T follicular helper cell (primary cell): ENCODE results near the gene SLC6A6.
"Not testable (repeated sequence)": the region's sequence is repeated elsewhere in the genome, so short reads cannot be mapped to it uniquely, and the experiment has no call there.

Source experiments
- DNase-seq: peaks from one replicate; pipeline ENCODE4 v3.0.0-alpha.2; 2020; ENCODE audit warnings: low read depth

The SLC6A6 gene

DNA sequence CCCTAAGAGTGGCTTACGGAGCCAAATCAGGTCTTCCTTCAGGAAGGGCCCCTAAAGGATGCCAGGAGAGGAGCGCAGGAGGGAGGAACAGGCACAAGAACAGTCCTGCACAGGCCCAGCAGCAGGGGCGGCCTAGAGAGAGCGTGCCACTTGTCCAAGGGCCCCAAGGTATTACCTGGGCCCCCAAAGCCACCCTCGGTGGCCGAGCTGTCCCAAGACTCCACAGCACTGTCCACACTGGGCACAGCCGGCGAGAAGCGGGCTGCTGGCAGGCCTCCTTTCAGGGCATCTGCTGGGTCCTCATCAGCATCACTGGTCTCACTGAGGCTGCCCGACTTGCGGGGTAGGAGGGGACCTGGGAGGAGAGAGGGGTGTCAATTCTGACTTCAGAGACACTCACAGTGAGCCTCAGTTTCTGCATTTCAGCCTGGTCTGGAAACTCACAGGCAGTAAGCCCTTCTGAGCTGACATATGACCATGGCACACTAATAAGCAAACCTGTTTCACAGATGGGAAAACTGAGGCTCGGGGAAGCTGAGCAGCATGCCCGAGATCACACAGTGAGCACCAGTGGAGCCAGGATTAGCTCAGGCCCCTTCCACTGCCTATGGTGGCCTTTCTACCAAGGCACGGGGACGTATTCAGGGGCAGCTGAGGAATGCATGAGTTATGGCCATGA, 104.4 kb downstream of the SLC6A6 start:
- no peak for DNase-seq

DNA sequence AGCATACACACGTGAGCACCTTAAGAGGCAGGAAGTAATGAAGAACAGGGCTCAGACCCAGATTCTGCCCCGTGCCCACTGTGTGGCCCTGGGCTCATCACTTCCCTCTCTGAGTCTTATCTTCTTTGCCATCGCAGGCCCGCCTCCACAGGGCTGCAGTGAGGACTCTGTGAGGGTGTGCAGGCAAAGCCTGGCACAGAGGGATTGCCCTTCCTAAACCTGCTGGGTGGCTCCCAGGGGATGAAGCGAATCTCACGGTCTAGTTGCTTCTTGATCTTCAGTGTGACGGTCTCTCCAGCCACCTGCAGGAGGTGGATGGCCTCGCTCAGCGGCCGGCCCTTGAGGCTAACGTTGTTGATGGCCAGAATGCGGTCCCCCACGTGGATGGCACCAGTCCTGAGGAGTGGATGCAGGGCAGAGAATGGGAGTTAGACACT, 104.9 kb downstream of the SLC6A6 start:
- no peak for DNase-seq

DNA sequence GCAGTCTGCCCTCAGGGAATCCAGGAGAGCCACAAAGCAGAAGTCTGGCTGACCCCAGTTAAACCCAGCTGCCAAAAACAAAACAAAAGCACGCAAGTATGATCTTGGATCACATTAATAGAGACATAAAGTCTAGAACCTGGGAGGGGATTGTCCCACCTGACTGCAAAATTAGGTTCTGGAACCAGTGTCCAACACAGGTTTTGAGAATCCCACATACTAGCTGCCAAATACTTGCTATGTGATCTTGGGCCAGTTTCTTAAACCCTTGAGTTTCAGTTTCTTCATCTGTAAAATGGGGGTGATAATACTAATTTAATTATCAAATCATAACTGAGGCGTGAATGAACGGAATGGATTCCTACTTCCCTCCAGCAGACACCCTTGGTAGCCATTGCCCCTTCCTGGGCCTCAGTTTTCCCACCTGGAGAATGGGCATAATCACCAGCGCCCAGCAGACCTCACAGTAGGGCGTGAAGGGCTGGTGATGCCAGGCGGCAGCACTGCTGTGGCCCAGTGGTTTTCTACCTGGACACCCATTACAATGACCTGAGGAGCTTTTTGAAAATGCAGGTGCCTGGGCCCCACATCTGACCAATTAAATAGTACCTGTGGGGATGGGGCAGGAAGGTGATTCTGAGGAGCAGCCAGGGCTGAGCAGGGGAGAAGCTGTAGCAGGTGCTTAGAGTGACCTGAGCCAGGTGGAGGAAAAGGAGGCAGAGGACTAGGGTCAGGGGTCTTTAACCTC, 105.5 kb downstream of the SLC6A6 start:
- no peak for DNase-seq

DNA sequence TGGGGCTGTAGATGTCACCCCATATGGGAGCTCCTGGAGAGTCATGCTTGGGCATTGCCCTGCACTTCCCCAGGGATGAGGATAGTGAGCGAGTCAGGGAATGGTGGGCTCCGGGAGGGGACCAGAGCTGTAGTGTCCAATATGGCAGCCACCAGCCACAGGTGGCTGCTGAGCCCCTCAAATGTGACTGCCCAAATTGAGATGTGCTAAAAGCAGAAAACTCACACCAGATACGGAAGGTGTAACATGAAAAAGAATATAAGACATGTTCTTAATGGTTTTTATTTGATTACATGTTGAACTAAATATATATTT, 106.1 kb downstream of the SLC6A6 start:
- no peak for DNase-seq

DNA sequence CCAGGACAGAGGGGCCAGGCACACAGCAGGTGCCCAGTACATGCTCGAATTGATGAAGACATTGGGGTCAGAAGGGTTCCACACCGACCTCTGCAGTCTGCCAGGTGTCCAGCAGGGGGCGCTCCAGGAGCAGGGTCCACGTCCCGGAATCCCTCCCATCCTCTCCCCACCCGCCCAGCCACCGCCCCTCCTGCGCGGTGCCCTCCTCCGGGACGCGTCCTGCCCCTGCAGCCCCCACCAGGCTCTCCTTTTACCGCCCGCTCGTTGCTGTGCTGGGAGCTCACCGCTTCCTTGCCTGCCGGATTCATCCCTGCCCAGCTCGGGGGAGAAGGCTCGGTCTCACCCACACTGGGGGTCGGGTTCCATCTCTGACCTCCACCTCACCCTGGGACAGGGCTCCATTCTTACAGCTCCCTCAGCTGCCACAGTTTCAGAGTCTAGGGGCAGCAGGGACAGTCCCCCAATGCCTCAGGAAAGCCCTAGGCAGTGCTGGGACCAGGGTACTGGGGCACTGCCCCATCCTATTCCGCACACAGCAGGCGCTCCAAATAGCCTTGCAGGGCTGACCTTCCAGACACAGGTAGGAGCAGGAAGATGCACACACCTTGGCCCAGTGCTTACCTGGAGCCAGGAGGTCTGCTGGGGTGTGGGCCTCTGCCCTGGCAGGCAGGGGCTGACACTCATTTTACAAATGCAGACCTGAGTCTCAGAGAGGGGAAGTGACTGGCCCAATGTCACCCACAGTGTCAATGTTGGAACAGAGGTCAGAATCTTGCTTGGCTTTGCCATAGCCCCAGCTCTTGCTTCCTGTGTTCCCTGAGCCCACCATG, 106.8 kb downstream of the SLC6A6 start:
- DNase-seq = peak; percentile 37

DNA sequence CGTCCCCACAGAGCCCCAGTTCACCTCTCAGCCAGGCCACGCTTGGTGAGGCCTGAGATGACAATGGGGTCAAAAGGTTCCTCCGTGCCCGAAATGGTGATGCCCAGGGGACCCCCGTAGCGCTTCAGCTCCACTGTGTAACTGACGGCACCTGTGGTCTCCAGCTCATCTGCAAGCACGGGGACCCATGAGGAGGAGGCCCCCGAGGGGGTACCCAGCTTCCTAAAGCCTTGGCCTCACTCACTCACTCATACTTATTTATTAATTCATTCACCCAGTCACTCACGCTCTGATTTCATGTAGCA, 107.3 kb downstream of the SLC6A6 start:
- DNase-seq = no peak

DNA sequence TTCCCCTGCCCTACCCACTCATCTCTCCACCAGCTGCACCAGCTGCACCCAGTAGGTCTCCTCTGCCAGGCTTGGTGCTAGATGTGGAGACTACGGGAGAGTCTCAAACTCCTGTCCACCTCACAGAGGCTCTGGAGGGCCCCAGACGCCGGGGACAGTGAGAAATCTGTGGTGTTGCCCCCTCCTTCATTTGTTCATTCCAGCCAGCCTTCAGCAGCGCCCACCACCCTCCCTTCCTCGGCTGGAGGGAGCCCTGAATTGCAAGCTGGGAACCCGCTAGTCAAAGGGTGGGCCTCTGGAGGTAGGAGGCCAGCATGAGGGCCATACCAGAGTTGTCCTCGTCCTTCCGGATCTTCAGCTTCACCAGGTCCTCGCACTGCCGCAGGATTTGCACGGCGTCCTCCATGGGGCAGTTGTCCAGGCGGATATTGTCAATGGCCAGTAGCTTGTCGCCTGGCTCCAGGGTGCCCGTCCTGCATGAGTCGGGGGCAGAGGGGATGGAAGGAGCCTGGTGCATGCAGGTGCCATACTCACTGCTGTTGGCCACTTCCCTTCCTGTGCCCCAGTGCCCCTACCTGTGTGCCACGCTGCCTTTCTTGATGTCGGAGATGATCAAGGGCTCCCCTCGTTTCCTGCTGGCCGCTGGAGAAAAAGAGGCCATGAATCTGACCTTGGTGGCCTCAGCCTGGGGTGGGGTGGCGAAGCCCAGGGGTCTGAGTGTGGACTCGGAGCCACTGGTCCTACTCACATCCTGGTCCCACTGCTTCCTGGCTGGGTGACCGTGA, 108.6 kb downstream of the SLC6A6 start:
- no peak for DNase-seq

DNA sequence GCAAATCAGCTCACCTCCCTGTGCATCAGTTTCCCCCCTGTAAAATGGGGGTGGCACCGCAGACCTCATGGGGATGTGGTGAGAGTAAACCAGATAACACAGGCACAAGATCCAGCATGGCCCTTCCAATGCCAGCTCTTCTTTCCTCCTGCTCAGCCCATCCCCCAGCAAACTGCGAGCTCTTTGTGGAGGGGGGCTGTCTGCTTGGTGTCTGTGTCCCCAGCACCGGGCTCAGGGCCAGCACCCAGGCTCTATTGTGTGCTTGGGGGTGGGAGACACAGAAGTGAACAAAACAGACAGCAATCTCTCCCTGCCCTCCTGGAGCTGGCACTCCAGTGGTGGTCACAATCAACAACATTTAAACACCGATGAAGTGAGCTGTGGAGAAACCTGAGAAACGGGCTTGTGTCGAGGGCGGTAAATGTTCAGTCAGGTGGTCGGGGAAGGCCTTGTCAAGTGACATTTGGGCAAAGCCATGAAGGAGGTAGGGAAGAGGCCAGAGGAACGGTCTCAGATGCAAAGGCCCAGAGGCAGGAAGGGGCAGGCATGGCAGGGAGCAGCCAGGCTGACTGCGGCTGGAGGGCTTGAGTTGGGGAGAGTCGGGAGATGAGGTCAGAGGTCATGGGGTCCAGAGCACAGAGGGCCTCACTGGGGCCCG, 109.3 kb downstream of the SLC6A6 start:
- DNase-seq = no peak

DNA sequence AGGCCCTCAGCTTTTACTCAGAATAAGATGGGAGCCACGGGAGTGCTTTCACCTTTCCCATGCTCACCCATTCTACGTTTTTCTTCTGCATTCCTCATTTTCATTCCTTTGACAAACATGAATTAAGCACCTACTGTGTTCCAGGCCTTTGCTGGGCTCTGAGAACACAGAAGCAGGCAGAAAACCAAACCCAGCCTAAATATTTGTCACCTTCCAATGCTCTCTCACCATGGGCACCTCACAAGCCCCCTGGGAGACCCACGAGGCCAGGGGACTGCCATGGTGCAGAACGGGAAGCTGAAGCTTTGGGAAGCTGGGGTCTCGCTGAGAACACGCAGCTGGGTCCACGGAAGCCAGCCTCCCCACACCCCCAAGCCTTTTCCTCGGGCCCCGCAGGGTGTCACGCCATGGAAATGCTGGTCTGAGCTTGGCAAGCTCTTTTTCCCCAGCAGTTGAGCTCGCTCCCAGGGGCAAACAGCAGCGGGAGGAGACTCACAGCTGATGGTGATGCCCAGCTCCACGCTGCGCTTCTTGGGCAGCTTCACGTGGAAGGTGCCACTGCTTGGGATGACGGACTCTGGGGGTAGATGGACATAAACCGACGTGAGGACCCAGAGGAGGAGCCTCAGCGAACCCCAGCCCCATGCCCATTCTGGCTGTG, 110.0 kb downstream of the SLC6A6 start:
- no peak for DNase-seq

DNA sequence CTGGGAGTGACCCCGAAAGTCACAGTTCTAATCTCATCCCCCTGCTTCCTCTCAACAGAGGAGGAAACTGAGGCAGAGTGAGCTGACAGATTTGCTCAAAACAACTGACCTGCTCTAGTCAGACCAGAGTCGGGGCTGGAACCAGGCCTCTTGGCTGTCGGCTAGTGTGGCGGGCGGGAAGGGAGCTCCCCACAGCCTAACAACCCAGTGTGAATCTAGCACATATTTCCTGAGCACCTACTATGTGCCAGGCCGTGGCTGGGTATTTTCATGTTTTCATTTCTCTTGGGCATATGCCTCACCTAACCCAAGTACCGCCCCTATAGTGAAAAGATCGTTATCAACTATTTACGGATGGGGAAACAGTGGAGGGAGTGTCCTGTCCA, 110.5 kb downstream of the SLC6A6 start:
- DNase-seq = no peak

DNA sequence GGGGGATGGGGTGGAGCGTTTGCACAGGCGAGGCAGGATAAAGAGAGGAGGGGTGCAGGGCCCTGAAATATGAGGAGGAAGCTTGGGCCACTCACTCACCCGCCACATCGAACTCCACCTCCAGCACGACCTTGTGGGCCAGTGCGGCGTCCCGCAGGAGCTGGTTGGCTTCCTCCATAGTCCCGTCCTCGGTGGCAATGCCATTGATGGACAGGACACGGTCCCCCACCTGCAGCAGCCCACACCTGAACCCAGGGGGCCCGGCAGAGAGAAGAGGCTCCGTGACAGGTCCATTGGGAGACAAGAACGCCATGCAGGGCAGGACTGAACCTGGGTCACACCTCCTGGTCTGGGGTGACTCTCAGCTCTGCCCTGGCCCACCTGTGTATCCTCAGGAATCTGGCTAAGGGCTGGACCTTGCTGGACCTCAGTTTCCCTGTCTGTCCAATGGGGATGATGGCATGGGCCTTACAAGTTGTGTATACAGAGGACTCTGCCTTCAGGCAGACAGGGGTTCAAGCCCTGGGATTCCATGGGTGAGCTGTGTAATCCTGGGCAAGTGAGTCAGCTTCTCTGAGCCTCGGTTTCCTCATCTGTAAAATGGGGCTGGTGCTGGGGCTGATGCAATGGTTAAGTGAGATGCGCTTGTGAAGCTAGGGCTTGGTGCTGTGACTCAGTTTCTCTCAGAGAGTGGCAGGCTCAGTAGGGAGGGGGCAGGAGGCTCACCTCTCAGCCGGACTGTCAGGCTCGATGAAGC, 111.3 kb downstream of the SLC6A6 start:
- DNase-seq = no peak

DNA sequence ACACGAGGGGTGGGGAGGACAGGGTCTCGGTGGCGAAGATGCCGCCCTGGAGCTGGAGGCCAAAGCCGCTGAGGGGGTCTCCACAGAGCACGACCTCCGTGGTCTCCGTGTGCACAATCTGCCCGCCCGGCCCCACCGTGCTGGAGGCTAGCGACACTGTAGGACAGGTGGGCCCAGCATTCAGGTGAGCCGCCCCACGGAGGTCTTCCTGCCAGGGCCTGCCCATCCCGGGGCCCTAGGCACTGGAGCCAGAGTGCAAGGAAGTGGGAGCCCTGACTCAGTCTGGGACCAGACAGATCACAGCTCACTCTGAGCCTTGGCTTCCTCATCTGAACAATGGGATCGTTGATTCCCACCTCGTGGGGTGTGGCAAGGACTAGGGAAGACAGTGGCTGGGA, 111.9 kb downstream of the SLC6A6 start:
- DNase-seq = no peak

DNA sequence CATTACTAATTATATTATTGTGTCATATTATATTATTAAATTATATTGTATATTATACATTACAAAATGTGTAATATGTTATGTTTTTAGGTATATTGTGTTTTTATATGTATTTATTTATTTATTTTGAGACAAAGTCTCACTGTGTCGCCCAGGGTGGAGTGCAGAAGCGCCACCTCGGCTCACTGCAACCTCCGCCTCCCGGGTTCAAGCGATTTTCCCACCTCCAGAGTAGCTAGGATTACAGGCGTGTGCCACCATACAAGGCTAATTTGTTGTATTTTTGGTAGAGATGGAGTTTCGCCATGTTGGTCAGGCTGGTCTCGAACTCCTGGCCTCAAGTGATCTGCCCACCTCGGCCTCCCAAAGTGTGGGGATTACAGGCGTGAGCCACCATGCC, 113.1 kb downstream of the SLC6A6 start:
- not testable (repeated sequence) for DNase-seq

DNA sequence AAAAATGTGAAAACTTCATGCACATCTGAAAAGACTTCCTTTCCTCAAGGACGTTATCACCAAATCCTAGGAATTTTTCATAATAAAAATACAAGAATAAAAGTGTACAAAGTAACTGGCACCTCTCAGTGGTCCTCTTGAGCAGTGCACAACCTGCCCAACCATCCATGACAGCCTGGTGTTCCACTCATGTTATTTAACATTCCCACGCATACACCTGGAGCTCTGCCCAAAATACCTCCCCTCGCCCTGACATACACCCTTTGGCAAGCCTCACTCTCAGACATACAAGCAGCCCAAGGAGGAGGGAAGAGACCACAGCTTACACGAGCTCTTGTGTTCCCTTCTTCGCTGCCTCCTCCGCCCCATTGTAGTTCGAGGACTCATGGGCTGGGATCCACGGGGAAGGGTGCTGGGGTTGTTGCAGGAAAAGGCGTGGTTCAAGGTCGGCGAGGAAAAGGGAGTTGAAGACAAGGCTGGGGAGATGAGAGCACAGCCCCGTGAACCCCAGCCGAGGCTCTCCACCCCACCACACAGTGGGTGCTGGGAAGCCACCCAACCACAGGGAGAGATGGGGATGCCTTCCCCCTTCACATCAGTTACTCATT, 114.4 kb downstream of the SLC6A6 start:
- no peak for DNase-seq

DNA sequence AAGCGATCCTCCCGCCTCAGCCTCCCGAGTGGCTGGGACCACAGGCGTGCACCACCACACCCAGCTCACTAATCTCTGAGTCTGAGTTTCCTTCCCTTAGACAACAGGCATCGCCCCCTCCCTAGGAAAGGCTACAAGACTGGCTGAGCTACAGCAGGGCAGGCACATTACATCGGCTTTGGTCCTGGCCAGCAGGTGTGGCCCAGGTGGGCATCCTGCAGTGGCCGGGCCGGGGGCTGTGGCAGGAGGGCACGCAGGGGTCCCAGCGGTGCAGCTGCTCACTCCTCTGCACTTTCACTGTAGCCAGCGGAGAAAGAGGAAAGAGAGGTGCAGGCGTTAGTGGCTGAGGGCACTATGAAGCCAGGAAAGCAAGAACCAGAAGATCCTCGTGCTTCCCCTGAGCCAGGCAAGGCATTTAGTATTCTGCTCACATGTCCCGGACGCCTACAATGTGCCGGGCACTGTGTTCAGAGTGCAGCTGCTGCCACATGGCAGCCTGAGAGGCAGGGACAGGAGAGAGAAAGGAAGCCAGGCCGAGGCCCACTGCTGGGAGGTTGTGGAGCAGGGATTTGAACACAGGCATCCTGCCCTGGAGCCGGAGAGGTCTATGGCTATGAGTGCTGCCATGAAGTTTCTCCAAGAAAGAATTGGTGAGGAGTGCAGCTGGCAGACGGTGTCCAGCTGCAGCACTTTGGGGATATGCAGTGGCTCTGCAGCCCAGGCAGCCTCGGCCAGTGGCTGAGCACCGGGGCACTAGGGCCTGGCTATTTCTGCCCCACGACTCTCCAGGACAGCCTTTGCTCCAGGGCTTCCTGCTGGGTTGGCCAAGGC, 115.4 kb downstream of the SLC6A6 start:
- DNase-seq = no peak

DNA sequence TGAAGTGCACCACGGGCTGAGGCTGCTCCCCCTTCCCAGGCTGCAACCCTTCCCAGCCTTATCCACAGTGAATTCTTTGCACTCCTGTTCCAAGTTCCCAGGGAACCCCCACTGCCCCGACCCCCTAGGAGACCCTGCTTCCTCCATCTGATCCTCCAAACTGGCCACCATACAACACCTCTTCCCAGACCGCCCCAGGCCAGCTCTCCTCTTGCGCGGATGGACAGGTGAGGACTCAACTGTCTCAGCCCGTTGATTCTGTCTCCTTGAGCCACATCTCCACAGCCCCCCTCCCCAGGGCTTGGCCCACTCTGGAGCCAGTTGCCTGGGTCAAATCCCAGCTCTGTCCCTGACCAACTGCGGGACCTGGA, 116.0 kb downstream of the SLC6A6 start:
- DNase-seq = no peak

DNA sequence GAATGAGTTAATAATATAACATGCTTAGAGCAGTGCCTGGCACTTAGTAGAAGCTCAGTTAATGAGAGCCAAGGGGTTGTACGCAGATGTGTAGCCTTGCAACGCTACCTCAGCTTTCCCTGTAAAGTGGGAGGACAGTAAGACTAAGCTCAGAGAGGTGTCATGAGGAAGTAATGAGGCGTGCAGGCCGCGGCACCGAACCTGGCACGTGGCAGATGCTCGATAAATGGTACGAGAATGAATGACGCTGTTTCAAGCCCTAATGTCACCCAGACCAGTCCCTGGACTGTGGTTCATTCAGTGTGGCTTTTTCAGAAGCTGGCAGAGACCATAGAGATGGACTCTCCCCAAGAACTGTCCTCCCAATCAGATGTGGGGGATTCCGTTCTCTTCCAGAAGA, 116.5 kb downstream of the SLC6A6 start:
- no peak for DNase-seq

DNA sequence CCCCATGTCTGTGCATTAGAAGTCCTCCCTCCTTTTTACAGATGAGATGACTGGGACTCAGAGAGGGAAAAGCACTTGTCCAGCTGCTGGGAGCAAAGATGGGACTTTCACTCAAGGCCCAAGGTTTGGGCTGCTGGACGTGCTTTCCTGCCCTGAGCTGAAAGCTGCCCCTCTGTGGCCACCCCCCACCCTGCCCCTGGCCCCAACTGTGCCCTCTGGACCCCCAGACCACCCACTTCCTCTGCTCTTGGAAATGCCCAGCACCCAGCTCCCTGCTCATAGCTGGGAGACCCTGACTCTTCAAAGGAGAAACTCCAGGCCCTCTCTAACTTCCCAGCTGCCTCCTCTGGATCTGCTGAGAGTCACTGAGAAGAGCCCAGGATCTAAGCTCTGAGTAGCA, 117.0 kb downstream of the SLC6A6 start:
- DNase-seq = no peak

DNA sequence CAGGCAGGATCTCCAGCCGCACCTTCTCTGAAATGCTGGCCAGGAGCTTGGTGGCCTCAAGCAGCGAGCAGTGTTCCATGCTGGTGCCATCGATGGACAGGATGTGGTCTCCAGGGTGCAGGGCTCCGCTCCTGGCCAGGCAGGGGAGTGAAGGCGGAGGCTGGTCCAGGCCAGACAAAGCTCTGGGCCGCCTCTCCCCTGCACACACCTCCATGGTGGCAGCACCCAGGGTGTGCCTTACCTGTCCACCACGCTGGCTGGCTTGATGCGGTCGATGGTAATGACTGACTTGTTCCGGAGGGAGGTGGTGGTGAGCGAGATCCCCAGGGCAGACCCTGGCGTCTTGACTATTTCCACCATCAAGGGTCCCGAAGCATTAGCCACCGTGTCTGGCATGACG, 117.7 kb downstream of the SLC6A6 start:
- no peak for DNase-seq
